ENCODE measurements around the gene AGPAT2.

The AGPAT2 gene

GRCh38 chr9:136657974-136658848 lies 29.0 kb downstream of the AGPAT2 start (continued):
- TF ChIP-seq, protein P1, sequence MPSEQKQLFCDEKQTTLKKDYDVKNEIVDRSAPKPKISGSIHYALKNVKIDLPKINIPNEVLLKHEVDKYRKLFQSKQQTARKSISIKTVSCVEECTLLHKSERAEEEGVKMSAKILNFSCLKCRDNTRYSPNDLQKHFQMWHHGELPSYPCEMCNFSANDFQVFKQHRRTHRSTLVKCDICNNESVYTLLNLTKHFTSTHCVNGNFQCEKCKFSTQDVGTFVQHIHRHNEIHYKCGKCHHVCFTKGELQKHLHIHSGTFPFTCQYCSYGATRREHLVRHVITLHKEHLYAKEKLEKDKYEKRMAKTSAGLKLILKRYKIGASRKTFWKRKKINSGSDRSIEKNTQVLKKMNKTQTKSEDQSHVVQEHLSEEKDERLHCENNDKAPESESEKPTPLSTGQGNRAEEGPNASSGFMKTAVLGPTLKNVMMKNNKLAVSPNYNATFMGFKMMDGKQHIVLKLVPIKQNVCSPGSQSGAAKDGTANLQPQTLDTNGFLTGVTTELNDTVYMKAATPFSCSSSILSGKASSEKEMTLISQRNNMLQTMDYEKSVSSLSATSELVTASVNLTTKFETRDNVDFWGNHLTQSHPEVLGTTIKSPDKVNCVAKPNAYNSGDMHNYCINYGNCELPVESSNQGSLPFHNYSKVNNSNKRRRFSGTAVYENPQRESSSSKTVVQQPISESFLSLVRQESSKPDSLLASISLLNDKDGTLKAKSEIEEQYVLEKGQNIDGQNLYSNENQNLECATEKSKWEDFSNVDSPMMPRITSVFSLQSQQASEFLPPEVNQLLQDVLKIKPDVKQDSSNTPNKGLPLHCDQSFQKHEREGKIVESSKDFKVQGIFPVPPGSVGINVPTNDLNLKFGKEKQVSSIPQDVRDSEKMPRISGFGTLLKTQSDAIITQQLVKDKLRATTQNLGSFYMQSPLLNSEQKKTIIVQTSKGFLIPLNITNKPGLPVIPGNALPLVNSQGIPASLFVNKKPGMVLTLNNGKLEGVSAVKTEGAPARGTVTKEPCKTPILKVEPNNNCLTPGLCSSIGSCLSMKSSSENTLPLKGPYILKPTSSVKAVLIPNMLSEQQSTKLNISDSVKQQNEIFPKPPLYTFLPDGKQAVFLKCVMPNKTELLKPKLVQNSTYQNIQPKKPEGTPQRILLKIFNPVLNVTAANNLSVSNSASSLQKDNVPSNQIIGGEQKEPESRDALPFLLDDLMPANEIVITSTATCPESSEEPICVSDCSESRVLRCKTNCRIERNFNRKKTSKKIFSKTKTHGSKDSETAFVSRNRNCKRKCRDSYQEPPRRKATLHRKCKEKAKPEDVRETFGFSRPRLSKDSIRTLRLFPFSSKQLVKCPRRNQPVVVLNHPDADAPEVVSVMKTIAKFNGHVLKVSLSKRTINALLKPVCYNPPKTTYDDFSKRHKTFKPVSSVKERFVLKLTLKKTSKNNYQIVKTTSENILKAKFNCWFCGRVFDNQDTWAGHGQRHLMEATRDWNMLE (tag by site-specific recombination; conservative IDR thresholded peaks at IDR 0.05; ENCODE audit: low read depth) = no peak
- TF ChIP-seq OSR2 (tag by site-specific recombination; IDR thresholded peaks at IDR 0.05) (no peak), ZSCAN4 (tag by site-specific recombination; IDR thresholded peaks at IDR 0.05) (no peak), ZFP37 (tag by site-specific recombination; IDR thresholded peaks at IDR 0.05) (no peak), HOXD13 (CRISPR knock-in tag; IDR thresholded peaks at IDR 0.05; ENCODE audit: borderline replicate concordance) (no peak), ZFP3 (tag by site-specific recombination; IDR thresholded peaks at IDR 0.05; ENCODE audit: low read depth) (no peak), ZNF366 (tag by site-specific recombination; conservative IDR thresholded peaks at IDR 0.05) (no peak), PRDM10 (tag by site-specific recombination; IDR thresholded peaks at IDR 0.05) (peak; percentile 11; the same call in 1 of the 2 replicates), ZNF416 (tag by site-specific recombination; IDR thresholded peaks at IDR 0.05) (no peak), SP7 (tag by site-specific recombination; IDR thresholded peaks at IDR 0.05) (no peak), ZNF449 (tag by site-specific recombination; IDR thresholded peaks at IDR 0.05) (no peak), GLI2 (tag by site-specific recombination; IDR thresholded peaks at IDR 0.05; ENCODE audit: borderline replicate concordance, low read depth) (no peak), ZBTB10 (tag by site-specific recombination; IDR thresholded peaks at IDR 0.05) (no peak), ZNF529 (tag by site-specific recombination; IDR thresholded peaks at IDR 0.05; ENCODE audit: insufficient replicate concordance) (no peak), ZNF561 (tag by site-specific recombination; IDR thresholded peaks at IDR 0.05; ENCODE audit: borderline replicate concordance) (no peak), ZNF354C (tag by site-specific recombination; IDR thresholded peaks at IDR 0.05; ENCODE audit: borderline replicate concordance, low read depth) (no peak), ZIC2 (tag by site-specific recombination; IDR thresholded peaks at IDR 0.05) (peak; percentile 64), ZNF707 (tag by site-specific recombination; IDR thresholded peaks at IDR 0.05) (no peak)
- TF ChIP-seq, protein P2, sequence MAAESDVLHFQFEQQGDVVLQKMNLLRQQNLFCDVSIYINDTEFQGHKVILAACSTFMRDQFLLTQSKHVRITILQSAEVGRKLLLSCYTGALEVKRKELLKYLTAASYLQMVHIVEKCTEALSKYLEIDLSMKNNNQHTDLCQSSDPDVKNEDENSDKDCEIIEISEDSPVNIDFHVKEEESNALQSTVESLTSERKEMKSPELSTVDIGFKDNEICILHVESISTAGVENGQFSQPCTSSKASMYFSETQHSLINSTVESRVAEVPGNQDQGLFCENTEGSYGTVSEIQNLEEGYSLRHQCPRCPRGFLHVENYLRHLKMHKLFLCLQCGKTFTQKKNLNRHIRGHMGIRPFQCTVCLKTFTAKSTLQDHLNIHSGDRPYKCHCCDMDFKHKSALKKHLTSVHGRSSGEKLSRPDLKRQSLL (tag by site-specific recombination; IDR thresholded peaks at IDR 0.05) = no peak
